ENCODE results near the gene UBE3D.
"Not testable (repeated sequence)": the region's sequence is repeated elsewhere in the genome, so short reads cannot be mapped to it uniquely, and the experiment has no call there.

Gene UBE3D

DNA sequence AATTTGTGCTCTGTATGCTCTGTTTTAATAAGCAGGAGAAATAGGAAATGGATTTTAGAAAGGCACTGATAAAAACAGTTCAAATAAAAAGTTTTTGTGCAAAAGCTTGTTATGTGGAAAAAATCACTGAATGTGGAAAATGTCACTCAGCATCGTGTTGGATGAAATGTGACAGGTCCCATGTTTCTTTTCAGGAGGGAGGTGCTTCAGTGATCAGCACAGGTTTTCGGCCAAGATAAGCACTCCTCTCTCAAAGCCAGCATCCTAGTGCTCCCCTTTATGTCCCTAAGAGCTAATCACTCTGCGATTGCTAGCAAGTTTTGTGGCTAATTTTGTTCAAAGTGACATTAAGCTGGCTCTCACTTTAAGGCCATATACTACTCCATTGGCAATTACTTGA, 12.0 kb downstream of the UBE3D start:
- DNase-seq = no peak

DNA sequence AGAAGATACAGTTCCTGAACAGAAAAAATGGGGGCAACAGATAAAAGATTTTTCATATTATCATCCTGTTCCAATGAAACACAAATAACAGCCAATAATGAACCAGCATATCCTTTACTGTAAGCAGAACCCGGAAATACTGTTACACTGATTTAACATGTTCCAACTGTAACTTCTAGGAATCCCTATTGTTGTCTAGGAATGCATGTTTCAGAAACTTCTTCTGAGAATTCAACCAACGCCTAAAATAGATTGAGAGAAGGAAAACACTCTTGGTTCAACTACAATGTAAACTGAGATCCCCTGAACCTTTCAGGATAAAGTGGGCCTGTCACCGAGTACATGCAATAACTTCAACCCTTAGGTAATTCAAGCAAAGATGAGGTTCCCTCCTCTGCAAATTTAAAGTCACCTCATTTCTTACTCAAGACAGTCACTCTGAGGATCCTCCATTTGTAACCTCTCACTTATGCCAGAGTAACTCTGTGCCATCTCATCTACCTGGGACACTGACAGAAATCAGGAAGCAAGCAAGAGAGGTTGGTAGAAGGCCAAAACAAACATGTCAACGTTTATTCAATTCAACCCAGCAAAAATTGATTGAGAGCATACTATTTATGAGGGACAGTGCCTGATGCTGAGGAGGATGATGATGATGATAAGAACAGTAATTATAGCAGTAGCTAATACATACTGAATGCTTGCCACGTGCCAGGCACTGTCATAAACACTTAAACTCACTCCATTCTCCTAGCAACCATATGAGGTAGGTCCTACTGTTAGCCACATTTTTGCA, 14.1 kb downstream of the UBE3D start:
- no peak for DNase-seq

DNA sequence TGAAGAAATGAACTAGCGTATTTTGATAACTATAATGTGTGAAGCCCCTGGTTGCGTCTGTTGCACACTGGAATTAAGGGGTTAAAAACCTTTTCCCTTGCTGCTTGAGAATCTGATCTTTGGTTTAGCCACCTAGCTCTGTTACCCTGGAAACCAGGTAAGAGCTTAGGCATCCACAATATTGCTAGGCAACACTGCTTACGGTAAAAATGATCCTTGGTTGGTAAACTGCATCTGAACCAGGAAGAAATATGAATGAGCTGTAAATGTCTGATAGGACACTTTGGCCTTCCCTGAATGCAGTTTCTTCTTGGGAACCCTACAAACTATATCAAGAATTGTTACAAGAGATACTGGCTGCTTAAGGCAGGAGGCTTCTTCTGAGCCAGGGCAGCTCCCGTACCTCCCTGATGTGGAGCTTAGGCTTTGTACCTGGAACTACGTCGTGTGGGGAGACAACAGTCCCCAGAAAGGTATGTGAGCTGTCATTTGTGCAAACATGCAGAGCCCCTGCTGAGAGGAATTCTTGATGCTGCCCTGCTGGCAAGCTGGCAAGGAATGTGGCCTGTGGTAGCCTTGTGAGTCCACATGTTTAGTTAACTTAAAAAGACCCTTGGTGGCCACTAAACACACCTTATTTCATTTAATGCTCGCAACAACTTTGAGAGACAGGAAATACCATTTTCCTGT, 18.4 kb downstream of the UBE3D start:
- no peak for DNase-seq

DNA sequence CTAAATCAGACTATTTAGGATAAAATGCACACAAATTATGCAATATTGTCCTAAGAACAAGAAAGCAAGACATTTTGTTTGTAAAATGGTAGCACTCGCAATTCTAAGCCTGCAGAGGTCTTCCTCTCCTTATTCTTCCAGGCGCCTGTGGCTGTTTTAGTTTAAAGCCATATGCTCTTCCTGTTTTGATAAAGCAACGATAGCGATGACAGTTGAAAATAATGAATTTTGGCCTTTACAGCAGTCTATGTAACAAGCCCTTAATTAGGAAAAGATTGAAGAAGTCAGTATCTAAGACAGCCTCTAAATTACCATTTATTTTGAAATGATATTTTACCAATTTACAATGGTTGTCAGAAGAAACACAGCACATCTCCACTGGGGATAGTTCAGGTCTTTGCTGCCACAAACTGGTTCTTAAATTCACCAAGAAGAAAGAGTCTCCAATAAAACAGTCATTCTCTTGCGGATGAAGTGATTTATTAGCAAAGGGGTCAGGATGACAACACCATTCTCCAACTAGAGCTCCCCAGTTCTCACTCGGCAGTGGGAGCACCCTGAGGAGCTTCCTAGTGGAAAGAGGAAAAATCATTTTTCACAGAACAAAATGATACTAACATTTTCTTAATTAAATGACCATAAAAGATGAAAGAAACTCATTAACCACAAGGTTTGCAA, 21.4 kb downstream of the UBE3D start:
- no peak for DNase-seq

DNA sequence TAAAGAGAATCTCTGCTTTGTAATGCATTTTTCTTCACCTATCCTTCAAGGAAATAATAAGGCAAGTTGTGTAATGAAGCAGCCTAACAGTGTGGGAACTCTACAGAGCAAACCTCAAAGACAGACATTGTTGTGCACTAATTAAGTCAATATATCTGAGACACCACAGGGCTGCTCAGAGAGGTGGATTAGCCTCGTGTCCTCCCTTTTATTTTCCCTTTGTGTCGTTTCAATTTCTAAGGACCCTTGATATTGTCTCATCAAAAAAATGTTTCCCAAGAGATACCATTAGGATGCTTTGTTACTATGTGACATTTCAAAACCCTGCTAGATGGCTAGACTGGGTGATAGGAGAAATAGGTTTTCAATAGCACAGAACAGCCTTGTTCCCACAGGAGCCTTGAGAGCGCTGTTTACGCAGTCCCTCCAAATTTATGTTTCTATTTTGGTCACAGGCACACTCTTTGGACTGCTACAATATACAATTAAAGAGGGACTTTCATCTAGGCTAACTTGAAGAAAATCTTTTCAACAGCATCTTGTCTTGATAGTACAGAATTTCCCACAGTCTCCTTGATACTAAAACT, 23.1 kb downstream of the UBE3D start:
- no peak for DNase-seq

DNA sequence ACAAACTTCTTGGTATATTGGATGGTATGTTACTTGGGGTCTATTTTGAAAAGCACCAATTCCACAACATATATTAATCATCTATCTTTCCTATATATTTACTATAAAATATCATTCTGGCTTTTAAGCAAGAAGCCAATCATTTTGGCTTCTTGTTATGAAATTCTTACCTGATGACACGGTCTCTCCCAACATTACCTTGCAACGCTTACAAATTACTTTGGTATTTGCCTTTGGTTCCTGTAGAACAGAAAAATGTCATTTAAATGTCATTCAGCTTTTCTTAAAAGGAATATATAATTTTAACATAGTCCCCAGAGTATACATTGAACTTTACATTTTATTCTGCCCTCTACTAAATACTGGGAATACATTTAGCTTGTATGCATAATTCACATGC, 27.4 kb downstream of the UBE3D start:
- no peak for DNase-seq

DNA sequence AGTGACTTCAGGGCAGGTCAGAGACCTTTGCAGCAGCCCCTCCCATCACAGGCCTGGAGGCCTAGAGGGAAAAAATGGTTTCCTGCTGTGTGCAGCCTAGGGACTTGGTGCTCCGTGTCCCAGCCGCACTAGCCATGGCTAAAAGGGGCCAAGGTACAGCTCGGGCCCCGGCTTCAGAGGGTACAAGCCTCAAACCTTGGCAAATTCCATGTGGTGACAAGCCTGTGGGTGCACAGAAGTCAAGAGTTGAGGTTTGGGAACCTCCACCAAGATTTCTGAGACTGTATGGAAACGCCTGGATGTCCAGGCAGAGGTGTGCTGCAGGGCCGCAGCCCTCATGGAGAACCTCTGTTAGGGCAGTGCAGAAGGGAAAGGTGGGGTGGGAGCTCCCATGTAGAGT, 34.0 kb downstream of the UBE3D start:
- DNase-seq = no peak

DNA sequence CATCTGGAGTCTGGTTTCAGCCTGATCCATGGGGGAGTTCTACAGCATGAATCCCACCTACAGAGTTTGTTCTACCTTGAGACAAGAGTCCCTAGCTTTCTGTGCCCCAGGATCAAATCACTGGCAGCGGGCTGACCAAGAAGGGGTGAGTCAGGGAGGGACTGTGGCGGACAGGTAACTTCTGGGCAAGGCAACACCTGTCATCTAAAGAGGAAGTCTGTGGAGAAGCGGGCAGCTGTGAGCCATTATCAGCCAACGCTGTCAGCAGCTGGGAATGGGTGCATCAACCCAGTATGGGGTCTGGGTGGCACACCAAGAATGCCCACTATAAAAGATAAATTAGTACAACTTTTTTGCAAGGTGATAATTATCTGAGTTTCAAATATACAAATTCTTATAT, 45.9 kb downstream of the UBE3D start:
- DNase-seq = no peak

DNA sequence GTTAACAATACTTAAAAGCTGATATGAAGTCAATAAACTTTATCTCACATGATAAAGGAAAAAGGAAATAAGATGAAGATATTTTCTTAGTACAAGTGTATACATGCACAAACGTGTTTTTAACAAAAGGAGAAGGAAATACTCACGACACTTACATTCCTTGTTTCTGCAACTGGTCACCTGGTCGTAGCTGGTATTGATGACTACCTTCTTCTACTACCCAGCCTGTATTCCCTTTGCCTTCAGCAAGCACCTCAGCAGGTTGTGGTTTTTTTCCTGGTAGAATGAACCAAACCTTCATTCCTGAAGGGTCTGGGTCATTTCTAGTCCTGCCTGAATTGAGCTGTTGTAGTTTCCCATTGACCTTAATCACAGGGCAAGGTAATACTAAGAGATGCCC, 54.5 kb downstream of the UBE3D start:
- DNase-seq = not testable (repeated sequence)

DNA sequence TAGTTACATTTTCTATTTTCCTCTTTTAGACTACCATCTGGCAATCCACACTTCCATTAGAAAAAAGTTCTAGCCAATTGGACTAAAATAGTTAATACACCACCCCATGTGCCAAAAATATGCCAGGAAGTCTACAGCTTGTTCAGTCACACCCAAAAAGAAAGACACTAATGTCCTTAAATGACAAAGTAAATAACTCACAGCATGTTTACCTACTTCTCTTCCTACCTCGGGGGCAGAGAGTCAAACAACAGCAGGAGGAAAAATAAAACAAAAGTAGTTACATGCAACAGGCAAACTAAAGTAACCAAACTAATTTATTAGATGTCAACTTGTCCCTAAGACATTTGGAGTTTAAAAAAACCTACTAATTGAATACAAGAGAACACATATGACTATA, 57.0 kb downstream of the UBE3D start:
- DNase-seq = no peak

DNA sequence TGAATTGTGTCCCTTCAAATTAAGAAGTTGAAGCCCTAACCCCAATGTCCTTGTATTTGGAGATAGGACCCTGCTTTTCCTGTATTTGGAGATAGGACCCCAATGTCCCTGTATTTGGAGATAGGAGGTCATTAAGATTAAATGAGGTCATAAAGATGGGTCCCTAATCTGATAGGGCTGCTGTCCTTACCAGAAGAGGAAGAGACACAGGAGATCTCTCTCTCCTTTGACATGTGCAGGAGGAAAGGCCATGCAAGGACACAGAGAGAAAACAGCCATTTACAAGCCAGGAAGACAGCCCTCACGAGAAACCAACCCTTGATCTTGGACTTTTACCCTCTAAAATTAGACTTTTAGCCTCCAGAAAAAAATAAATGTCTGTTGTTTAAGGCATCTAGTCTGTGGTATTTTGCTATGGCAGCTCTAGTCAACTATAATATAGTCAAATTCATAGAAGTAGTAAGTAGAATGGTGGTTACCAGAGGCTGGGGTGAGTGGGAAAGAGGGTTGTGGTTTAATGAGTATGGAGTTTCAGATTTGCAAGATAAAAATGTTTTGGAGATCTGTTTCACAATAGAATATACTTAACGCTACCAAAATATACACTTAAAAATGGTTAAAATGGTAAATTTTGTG, 59.3 kb downstream of the UBE3D start:
- no peak for DNase-seq

DNA sequence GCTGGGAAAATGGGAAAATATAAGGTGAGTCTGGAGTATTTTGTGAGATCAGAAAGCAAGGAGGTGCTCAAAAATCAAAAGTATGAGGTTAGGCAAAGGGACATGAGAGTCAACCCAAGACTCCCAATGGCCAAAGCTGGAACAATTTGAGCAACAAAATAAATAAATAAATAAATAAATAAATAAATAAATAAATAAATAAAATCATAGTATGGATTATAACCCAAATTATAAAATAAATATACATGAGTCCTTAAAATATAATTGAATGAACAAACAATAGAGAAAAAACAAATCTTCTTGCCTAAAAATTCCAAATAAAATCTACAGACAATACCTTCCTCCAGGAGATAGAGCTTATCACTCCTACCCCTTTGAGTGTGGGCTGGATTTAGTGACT, 69.5 kb downstream of the UBE3D start:
- DNase-seq = no peak

DNA sequence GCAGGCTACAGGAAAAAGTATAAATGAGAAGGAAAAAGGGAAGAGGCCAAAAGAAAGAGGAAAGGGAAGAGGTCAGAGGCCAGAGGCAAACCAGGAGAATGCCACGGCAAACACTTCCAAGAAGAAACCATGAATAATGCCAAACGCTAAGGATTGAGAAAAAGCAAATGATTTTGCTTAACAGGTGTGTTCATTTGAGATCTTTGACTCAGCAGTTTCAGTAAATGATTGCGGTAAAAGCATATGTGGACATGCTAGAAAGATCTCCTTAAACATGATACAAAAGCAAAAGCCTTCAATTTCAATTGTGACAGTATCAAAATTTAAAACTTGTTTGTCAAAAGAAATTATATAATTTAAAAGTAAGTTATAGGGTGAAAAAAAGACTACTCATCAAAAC, 70.6 kb downstream of the UBE3D start:
- DNase-seq = no peak

DNA sequence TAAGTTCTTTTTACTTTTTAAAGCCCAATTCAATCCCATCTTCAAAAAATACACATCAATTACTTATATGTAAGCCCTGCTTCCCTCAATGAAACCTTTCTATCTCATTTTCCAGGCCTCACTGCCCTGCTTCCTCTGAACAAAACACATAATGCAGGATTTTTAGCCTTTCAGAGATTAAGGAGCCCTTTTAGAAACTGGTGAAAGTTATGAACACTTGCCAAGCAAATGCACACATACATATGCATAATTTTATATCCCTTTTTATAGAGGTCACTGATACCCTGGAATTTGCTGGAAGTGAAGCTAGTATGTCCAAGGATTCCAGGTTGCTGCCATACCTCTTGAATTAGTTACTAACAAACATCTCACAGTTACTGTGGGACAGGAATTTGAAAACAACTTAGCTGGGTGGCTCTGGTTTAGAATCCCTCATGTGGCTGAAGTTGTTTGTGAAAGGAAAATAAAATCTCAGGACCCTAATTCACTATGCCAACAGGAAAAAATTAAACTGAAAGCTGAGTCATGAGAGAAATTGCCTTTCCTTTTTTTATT, 75.8 kb downstream of the UBE3D start:
- no peak for DNase-seq

DNA sequence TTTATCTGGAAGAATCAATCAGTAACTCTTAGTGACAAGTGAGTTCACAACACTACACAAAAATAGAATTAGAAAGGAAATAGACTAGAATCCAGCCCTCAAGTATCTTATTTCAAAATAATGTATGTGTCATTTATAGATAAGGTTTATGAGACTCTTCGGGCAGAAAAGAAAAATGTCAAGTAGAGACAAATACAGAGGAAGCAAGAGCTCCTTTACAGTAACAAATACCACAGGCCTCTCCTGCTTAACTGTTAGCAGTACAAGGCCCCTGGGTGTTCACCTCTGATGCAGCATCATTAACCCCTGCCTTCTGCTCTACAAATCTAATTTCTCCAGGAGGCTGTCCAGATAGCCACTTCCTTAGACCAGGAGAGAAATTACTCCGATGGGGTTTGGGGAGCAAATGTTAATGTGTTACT, 76.7 kb downstream of the UBE3D start:
- DNase-seq = no peak

DNA sequence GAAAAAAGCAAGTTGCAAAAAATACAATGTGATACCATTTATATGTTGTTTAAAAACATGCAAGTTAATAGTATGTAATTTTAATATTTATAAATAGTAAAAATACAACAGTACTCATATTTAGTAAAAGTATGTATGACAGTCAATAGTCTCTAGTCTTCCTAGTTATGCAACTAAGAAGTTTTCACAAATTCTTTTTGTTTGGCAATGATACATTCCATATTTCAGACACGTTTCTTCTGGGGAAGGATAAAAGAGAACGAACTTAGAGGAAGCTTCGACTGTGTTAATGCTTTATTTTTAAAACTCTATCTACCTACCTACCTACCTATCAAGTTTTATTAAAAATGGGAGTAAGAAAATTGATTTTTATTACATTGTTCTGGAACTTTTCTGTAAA, 77.7 kb downstream of the UBE3D start:
- DNase-seq = no peak

DNA sequence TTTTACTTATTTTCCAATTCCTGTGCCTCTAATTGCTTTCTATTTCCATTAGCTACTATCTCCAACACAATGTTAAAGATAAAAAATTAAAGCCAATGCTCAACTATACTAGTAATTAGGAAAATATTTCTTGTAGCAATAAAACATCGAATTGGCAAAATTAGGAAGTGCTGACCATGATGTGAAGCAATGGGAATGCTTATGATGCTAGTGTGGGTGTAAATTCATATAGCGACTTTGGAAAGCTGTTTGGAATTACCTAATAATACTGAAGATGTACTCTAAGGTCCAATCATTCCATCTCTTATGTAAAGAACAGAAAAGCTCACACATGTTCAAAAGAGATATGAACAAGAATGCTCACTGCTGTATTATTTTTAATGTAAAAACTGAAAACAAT, 78.2 kb downstream of the UBE3D start:
- no peak for DNase-seq

DNA sequence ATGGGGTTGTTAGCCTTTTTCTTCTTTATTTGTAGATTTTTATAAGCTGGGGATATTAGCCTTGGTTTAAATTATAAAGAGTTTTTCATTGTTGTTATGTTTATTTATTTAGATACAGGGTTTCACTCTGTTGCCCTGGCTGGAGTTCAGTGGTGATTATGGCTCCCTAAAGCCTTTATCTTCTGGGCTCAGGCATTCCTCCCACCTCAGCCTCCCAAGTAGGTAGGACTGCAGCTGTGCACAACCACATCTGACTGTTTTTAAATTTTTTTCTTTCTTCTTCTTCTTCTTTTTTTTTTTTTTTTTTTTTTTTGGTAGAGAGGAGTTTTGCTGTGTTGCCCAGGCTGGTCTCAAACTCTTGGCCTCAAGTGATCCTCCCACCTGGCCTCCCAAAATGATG, 80.9 kb downstream of the UBE3D start:
- DNase-seq = no peak

DNA sequence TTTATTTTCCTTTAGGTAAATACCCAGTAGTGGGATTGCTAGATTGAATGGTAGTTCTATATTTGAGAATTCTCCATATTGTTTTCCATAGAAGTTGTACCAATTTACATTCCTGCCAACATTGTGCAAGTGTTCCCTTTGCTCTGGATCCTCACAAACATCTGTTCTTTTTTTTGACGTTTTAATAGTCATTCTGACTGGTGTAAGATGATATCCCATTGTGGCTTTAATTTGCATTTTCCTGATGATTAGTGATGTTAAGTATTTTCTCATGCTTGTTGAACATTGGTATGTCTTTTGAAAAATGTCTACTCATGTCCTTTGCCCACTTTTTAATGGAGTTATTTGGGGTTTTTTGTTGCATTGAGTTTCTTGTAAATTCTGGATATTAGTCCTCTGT, 85.6 kb downstream of the UBE3D start:
- DNase-seq = no peak

DNA sequence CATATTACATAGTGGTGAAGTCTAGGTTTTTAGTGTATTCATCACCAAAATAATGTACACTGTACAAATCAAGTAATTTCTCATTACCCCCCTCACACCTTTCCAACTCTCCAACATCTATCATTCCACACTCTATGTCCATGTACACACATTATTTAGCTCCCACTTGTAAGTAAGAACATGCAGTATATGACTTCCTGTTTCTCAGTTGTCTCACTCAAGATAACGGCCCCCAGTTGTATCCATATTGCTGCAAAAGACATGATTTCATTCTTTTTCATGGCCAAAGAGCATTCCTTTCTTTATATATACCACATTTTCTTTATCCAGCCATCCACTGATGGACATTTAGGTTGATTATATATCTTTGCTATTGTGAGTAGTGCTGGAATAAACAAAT, 86.0 kb downstream of the UBE3D start:
- DNase-seq = no peak

DNA sequence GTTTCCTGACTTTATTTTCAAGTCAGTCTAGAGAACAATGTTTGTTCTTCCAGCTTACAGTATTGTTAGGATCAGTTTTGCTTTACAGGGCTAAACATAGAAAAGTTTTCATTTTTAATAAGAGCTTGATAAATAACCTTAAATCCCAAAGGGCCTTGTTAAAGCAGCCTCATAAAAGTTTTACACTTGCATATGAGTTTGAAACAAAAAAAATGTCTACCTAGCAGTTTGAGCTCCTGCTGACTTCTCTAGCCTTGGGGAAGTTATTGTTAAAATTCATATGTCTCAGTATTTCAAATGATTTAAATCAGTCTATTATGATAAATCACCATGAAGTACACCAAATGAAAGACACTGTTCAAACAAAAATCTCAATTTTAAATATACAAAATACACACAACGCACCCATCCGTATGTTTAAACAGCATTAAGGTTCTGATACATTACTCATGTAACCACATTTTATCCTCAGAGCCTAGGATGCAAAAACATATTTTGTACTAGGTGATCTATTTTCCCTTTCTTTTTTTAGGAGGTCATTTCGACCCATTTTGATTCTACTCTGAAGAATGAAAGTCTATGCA, 87.2 kb downstream of the UBE3D start:
- DNase-seq = no peak

DNA sequence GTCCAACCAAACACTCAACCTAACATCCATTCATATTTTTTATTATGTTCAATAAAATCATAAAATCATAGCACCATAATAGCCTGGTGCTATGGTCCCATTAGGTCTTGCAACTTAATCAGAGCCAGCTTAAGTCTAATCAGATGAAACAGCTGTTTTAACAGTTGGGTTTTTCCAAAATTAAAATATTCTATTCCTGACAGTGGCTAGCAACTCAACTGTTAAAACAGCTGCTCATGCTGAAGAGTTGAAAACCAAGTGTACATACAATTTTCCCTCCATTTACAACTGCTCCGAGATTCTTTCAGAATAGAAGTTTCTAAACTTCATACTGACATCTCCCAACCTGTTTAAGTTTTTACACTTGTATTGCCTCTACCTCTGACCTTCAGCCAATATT, 89.5 kb downstream of the UBE3D start:
- DNase-seq = no peak
